Pons (tissue), 1 donor: Measurements from ENCODE around the gene HPS5.

ENCODE experiments used
- DNase-seq: peaks from one replicate; pipeline ENCODE4 v3.0.0-alpha.2; 2016; ENCODE audit warnings: low spot score

HPS5 gene

DNA sequence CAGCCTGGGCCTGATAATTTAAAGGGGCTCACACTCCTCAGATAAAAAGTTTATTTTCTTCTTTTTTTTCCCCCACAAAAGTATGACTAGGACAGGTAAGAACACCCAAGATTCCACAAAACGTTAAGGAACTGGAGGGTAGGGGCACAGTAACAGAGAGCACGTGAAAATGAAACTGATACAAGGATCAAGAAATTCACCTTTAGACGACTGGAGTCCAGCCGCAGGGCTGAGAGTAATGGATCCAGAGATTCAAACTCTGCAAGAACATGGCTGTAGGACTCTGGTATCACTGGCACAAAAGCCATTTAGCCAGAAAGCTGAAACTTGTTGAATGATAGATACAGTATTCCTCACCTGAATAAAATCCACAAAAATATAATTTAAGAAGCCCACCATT lies 4.4 kb downstream of the HPS5 start:
- DNase-seq, result no peak

DNA sequence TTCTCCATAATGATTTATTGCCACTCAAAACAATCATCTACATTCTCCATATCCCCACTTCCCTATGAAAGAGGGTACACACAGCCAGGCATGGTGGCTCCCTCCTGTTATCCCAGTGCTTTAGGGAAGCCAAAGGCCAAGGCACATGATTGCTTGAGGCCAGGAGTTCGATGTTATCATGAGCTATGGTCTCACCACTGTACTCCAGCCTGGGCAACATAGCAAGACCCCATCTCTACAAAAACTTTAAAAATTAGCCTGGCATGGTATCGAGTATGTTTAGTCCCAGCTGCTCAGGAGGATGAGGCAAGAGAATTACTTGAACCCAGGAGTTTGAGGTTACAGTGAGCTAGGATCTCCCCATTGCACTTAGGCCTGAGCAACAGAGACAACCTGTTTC lies 6.0 kb downstream of the HPS5 start:
- no peak for DNase-seq

DNA sequence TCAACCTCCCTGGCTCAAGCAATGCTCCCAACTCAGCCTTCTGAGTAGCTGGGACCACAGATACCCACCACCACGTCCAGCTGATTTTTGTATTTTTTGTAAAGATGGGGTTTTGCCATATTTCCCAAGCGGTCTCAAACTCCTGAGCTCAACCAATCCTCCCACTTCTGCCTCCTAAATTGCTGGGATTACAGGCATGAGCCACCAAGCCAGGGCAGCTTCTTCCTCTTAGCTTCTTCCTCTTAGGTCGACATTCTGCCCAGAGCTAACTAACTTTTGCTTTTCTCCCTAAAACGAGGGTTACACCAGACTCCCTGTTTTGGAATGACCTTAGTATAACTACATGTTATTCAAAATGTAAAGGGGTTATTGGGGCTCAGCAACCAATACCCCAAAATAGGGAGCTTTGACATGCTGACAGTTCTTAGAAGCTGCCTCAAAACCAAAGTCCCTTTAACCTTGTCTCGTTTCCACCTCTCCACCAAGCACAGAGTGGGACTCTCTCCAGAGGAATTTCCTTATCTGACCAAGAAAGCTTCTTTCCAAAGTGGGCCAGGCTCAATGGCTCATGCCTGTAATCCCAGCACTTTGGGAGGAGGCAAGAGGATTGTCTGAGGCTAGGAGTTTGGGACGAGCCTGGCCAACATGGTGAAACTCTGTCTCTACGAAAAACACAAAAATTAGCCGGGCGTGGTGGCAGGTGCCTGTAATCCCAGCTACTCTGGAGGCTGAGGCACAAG lies 7.0 kb downstream of the HPS5 start:
- no peak for DNase-seq

DNA sequence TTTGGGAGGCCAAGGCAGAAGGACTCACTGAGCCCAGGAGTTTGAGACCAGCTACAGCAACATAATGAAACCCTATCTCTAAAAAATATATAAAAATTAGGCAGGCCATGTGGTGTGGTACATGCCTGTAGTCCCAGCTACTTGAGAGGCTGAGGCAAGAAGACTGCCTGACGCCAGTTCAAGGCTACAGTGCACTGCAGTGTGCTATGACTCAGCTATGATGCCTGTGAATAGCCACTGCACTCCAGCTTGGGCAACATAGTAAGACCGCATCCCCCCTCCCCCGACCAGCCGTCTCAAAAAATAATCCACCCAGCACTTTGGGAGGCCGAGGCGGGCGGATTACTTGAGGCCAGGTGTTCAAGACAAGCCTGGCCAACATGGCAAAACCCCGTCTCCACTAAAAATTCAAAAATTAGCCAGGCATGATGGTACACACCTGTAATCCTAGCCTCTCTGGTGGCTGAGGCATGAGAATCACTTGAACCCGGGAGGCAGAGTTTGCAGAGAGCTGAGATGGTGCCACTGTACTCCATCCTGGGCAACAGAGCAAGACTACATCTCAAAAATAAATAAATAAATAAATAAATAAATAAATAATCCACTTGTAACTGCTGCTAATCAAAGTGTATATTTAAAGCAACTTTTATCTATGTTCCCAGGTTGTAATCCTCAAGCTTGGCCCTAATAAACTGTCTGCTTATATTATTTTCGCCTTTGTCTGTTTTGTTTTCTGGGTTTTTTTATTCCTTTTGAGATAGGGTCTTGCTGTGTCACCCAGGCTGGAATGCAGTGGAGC lies 7.8 kb downstream of the HPS5 start:
- no peak for DNase-seq

DNA sequence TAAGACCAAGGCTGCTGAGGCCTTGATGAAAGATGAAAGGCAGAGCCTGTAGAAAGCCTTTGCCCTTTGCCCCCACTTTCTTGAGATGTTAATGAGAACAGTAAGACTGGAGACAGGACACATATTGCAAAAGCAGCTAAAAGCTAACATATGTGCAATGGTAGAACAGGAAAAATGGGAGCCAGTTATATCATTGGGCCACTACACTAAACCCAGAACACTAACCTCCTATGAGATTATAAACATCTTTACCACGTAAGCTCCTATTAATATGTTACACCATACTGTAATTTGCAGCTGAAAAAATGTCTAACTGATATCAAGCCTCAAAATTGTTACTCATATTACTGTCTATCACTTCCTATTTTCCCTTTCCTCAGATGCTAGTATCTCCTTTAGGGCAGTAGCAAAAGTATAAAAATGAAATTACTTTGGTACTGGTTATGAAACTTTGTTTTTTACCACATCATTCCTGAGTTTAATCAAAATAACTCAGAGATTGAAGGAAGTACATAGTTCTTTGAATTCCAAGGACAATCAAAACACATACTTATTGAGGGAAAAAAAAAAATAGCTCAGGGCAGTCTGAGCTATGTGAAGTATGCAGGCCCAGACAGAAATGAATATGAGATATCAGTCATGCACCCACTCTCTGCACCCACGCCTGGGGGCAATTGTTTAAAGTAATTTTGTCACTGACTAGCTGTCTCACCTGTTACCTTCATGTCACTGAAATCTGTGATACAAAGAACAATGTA lies 9.1 kb downstream of the HPS5 start:
- no peak for DNase-seq

DNA sequence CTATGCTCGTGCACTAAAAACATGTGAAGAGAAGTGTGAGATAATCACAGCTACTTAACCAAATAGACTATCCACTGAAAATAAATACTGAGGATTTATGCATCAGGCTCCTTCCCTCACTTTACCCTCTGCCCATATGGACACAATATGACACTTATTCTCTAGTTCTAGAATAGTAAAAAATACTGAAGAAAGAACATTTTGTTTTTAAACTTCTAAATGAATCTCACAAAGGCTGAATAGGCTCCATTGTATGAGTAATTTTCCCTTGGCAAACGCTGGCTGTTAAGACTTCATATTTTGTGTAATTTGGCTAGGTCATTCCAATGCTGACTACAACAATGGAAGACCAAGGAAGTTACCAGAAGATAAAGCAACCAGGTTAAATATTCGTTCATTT lies 9.9 kb downstream of the HPS5 start:
- DNase-seq, result peak; percentile 62

DNA sequence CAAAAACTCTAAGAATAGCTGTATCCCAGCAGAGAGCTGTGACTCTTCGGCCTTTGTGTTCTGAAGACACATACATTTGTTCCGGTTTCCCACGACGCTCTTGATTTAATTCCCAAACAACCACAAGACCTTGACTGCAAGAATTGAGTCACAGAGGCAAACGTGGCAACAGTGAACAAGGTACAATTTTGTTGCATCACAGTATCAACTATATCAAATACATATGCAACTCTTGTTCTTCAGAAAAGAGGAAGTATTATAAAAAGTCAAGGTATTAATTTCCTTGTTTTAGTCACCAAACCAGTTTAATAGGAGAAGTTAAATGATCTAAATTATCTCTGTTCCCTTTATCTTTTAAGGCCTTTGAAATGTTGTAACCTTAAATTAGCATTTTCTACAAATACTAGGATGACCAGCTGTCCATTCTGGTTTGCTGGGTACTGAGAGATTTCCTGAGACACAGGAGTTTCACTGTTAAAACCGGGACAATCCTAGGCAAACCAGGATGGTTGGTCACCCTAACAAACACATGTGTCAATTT lies 11.1 kb downstream of the HPS5 start:
- DNase-seq, result no peak

DNA sequence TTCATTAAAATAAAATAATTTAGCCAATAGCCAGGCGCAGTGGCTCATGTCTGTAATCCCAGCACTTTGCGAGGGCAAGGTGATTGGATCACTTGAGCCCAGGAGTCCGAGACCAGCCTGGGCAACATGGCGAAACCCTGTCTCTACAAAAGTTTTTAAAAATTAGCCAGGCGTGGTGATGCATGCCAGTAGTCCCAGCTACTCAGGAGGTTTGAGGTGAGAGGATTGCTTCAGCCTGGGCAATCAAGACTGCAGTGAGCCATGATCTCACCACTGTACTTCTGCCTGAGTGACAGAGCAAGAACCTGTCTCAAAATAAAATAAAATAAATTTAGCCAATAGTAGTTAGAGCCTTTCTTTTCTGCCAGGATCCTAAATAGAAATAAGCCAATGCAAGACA lies 12.2 kb downstream of the HPS5 start:
- DNase-seq, result no peak

DNA sequence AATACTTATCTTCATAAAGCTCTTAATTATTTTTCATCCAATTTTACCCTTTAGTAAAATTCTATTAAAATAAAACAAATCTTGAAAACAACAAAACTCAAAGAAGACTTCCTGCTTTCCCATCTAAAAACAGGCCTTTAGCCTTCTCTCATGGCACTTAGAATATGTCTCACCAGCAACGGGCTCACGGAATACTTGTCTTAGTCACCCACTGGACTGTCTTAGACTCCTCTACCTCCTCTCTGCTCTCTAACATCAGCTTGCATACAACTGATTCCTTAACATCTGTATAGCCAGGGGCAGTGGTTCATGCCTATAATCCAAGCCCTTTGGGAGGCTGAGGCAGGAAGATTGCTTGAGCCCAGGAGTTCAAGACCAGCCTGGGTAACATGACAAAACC lies 13.7 kb downstream of the HPS5 start:
- DNase-seq, result no peak

DNA sequence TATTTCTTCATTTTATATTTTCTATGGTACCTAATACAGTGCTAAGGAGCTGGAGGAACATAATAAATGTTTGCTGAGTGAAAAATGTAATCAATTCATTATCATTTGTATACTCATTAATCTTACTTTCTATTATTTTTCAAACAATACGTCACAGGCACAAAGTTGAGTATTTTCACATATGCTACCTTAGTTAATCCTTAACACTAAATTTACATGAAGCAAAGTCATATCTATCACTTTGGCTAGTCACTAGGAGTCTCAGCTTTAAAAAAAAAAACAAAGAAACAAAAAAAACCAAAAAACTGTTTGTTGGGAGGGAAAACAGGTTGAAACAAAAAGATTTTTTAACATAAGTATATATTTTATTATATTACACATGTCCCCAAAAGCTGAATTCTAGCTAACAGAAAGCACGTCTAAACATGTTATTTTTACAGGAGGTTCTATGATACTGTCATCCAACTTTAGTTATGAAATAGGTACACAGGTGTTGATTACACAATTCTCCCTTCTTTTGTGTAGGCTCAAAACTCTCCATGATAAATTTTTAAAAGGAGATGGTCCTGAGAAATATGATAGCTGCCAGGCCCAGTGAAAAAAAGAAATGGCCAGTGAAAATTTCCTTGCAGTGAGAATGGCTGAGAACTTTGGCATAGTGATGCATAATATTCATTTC lies 14.3 kb downstream of the HPS5 start:
- no peak for DNase-seq

DNA sequence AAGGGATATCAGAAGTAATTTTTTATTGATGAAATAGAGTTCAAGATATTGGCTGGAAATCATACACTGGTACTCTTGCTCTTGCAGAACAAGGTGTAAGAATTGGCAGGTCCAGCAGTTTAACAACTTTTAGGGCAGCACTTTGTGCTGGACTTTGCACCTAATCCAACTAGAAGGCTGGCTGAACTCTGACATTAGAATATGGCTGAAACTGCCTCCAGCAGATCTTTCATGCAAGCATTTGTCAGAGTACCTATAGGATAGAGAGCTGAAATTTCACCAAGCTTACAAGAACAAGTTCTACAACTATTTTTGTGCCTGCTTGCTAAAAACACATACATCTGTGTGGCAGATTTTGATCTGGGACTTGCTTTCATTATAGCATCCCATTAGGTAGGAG lies 17.2 kb downstream of the HPS5 start:
- no peak for DNase-seq

DNA sequence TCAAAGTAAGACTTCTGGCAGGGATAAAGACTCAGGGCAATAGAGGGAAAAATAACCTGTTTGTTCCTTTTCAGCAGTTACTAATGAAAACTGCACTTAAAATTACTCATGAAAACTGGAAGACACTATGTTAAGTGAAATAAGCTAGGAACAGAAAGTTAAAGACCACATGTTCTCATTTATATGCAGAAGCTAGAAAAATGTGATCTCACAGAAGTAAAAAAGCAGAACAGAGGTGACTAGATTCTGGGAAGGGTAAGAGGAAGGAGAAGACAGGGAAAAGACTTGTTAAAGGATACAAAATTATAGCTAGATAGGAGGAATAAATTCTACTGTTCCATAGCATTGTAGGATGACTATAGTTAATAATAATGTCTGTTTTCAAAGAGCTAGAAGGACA lies 22.2 kb downstream of the HPS5 start:
- no peak for DNase-seq

DNA sequence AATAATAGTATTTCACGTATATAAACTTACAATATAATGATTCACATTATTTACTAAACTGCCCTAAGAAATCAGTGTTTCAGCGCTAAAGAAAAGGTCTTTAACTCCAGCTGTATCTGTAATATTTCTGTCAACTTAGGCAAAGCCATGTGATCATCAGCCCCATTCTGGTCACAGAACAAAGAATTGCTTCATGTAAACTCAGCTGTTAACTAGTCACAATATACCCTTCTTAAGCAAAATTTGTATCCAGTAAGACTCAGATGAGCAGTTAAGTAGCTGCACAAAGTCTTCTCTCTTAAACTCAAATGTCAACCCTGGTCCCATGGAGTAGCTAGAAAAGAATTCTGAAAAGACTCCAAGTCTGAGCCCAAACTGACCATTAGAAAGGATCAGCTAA lies 26.6 kb downstream of the HPS5 start:
- peak; percentile 82 for DNase-seq

DNA sequence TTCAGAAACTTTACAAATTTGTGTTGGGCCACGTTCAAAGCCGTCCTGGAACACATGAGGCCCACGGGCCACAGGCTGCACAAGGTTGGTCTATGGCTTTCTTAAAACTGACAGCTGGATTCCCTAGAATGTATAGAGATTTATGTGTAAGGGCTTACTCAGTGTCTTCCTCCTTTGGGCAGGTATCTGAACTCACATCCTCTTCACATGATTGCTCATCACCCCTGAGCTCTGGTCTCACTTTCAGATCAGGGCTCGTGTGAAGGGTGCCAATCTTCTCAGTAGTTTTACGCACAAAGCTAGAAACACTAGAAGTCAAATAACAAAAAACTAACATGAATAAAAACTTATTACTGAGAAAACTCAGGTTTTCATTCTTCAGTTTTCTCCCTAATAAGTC lies 27.1 kb downstream of the HPS5 start:
- DNase-seq, result no peak

DNA sequence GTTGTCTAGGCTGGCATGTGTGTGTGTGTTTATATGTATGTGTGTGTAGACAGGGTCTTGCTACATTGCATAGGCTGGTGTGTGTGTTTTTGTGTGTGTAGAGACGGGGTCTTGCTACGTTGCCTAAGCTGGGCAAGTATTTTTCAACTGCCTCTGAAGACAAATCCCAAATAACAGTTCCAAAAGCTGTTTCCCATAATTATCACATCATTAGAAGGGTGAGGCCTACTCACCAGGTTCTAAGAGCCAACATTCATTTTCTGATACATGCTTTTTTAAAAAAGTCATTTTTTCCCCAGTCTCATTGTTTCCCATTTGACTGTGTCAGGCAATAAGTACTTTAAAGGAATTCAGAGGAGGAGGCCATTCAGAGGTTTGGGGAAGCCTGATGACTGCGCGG lies 33.0 kb downstream of the HPS5 start:
- DNase-seq, result no peak

DNA sequence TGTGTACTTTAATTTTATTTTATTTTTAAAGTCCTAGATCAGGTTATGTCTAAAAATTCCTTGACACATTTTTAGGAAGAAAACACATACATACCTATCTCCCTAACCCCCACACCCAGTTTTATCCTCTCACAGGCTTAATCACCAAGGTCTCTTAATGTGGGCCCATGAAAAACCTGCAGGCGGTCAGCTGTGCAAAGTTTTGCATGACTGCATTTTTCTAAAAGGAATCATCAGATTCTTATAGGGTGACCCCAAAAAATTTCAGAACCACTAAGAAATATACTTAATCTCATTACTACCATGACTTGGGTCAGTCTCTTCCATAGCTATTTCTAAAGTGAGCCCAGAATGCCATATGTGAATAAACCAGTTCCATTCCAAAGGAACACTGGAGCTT lies 36.1 kb downstream of the HPS5 start:
- DNase-seq, result no peak

DNA sequence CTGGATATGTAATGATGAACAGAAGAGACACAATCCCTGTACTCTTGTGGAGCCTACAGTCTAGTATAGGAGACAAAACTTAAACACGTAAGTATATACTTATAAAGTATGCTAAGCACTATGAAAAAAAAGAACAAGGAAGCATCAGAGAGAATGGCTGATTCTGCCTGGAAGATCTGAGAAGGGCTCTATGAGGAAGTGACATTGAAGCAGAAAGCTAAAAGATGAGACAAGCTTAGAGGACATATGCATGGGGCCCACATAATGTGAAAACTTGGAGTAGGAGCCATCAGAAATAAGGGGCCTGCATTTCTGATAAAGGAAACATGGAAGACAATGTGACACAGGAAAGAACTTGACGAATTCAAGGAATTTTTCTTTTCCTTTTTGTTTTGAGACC lies 39.3 kb downstream of the HPS5 start:
- peak; percentile 24 for DNase-seq

DNA sequence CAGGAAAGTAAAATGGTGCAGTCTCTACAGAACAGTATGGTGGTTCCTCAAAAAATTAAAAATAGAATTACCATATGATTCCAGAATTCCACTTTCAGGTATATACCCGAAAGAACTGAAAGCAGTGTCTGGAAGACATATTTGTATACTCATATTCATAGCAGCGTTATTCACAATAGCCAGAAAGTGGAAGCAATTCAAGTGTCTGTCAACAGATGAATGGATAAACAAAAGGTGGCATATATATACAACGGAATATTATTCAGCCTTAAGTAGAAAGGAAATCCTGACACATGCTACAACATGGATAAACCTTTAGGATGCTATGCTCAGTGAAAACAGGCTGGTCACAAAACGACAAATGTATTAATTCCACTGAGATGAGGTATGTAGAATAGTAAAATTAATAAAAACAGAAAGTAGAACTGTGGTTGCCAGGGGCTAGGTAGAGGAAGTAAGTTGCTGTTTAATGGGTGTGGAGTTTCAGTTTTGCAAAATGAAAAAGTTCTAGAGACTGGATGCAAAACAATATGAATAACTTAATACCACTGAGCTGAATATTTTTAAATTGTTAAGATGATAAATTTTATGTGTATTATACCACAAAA lies 41.4 kb downstream of the HPS5 start:
- no peak for DNase-seq

DNA sequence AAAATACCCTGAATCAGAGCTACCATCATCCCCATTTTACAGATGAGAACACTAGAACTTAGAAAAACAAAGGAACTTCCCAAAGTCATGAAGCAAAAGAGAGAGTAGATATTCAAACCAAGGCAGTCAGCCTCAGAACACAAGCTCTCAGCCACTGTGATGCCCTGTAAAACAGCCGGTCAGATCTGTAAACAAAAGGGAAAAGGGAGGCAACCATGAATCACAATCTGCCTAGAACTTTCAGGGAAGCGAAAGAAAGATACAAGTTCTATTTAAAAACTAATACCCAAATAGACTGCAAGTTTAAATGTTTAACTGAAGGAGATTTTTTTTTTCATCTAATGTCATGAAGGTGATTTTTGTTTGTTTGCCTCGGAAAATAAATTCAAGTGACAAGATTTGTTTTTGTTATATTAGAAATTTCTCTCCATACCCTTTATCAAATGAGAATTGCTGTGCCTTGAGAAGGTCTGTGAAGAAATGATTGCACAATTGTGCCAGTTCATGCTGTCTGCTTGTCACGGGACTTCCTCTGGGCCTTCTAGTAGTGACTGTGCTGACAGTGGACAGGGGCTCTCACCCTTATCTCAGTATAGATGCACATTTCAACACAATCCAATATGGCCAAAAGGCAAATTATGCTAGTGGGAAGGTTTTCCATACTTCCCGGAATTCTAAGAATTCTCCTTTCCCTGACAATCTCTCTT lies 44.2 kb downstream of the HPS5 start:
- peak; percentile 72 for DNase-seq

DNA sequence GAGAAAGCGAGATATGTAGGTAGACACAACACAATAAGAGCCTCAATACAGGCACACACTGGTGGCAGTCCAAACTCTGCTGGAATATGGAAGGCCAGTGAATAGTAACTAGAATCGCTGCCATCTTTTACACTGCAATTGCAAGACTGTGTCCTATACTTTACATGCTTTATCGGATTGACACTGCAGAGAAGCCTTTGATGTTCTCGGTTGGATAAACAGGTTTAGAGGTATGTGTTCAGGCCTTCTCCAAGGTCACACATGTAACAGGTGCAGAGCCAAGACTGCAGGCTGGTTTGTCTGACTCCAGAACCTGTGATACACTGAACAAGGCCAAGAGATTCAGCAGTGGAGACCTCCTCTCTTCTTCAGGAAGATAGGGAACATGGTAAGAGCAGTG lies 50.7 kb downstream of the HPS5 start:
- no peak for DNase-seq

DNA sequence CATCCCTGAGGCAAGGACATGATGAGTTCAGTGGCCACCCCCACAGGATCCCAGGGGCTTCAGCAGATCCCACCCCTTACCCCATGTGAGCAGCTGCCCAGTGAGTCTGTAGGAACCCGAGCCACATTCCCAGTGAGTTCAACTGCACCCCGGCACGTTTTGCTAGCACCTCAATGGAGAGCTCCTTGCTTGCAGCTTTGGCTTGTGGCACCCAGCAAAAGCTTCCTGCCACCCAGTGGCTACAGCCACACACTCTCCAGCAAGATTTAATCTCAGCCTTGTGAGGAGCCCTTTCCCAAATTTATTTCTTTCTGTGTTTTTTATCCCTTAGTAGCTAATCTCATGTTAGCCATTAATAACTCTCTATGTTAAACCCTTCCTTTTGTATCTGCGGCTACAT lies 51.8 kb downstream of the HPS5 start:
- DNase-seq, result no peak
